ENCODE results near the gene GDF7.

Gene GDF7

DNA sequence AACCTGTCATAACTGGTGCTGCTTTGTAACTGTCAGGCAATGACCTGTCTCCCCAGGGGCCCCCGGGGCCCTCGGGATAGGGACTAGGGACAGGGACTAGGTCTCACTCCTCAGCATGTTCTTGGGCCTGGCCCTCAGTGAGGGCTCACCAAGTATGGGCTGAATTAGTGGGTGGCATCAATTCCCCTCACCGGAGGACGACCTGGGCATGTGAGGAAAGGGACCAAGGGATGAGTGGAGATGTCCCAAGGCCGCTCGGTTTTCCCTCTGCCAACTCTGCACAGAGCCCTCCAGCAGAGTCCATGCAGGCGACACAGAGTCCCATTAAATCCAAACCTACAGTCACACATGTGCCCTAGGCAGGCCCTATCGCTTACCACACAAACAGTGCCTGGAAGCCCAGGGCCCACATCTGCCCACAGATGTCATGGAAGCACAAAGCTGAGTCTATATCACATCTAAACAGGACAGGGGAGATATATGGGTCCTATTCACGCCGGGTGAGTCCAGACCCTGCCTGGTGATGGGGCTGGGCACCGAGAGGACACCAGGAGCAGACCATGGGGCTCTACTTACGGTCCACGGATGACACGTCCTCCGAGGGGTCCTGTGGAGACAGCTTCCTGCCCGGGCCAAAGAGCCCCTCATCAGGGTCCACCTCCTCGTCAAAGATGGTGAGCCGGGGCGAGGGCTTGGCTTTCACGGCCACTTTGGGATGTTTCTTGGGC lies 42.6 kb upstream of the GDF7 start:
- TF ChIP-seq, protein P1, sequence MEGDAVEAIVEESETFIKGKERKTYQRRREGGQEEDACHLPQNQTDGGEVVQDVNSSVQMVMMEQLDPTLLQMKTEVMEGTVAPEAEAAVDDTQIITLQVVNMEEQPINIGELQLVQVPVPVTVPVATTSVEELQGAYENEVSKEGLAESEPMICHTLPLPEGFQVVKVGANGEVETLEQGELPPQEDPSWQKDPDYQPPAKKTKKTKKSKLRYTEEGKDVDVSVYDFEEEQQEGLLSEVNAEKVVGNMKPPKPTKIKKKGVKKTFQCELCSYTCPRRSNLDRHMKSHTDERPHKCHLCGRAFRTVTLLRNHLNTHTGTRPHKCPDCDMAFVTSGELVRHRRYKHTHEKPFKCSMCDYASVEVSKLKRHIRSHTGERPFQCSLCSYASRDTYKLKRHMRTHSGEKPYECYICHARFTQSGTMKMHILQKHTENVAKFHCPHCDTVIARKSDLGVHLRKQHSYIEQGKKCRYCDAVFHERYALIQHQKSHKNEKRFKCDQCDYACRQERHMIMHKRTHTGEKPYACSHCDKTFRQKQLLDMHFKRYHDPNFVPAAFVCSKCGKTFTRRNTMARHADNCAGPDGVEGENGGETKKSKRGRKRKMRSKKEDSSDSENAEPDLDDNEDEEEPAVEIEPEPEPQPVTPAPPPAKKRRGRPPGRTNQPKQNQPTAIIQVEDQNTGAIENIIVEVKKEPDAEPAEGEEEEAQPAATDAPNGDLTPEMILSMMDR (IDR thresholded peaks at IDR 0.05; ENCODE audit: borderline replicate concordance, insufficient read depth, low read depth, low read length): no peak
- H3K4me3 ChIP-seq (ENCODE audit: low read depth, low read length): no peak overlapping the region

DNA sequence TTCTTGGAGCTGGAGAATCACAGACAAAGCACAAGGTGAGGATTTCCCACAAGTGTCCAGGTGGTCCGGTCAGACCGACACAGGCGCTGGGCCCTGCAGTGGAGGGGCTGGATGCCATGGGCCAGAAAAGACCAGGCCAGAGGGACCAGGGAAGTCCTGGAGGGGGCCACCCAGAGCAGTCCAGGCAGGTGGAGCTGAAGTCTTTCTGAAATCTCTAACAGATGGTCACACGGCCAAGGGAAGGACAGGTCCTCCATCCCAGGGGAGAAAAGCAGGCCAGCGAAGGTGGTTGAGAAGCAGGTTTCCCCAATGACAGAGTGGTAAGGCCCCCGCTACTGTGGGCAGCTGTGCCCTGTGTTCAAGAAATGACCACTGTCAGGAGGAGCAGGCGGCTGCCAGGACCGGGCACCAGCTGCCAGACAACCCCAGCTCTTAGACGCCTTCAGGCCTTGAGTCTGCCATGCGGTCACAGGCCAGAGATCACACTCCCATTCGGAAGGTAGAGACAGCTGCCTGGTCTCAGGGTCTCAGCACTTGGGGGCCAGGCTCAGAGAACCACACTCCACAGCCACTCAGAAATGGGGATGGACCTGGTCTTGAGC lies 42.0 kb upstream of the GDF7 start:
- H3K4me3 ChIP-seq (ENCODE audit: low read depth, low read length): no peak overlapping the region
- TF ChIP-seq, protein P1 (IDR thresholded peaks at IDR 0.05; ENCODE audit: borderline replicate concordance, insufficient read depth, low read depth, low read length): no peak

DNA sequence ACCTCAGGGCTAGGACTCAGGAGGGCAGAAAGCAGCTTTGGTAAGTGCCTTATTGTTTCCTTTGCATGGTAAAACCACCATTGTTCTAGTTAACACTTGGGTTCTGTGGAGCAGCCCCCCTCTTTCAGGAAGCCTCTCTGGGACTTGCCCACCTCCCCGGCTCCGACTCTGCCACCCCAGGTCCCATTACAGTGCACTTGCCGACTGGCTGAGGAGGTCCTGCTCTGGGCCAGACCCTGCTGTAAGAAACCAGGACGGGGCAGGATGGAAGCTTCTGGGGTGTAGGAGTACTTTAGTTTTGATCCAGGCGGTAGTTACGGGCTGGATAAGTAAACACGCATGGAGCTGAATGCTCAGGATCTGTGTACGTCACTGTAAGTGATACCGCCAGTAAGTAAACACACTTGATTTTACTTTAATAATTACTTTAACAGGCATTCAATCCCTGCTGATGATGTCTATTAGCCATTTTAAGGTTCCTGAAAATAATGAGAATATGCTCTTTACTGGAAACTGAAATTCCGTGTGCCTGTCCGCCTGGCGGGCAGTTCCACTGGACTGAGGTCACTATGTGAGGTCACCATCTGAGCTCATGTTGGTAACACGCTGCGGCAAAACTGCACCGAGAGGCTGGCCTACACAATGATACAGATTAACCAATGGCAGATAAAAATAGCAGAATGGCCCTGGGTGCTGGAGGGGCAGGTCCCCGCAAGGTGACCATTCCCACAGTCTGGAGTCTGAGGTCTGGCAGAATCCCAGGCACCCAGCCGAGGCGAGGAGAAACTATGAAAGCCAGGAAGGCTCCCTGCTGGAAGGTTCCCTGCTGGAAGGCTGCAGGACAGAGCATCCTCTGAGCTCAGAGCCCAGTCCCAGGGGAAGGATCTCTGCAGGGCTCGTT lies 41.2 kb upstream of the GDF7 start:
- no peak overlapping the region for H3K4me3 ChIP-seq (ENCODE audit: low read depth, low read length)
- TF ChIP-seq, protein P1 (IDR thresholded peaks at IDR 0.05; ENCODE audit: borderline replicate concordance, insufficient read depth, low read depth, low read length): no peak

DNA sequence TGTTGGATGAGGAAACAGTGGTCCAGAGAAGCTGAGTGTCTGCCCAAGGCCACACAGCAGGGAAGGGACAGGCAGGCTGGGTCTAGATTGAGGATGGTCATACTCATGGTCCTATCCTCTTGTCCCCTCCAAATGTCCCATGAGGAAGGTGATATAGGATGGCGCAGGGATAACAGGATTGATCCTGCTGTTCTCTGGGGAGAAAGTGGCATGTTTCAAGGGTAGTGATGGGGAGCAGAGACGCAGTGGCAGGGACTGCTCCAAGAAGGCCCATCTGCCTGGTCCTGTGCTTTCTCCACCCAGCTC lies 40.6 kb upstream of the GDF7 start:
- TF ChIP-seq, protein P1 (IDR thresholded peaks at IDR 0.05; ENCODE audit: borderline replicate concordance, insufficient read depth, low read depth, low read length): no peak
- H3K4me3 ChIP-seq (ENCODE audit: low read depth, low read length): no peak overlapping the region

DNA sequence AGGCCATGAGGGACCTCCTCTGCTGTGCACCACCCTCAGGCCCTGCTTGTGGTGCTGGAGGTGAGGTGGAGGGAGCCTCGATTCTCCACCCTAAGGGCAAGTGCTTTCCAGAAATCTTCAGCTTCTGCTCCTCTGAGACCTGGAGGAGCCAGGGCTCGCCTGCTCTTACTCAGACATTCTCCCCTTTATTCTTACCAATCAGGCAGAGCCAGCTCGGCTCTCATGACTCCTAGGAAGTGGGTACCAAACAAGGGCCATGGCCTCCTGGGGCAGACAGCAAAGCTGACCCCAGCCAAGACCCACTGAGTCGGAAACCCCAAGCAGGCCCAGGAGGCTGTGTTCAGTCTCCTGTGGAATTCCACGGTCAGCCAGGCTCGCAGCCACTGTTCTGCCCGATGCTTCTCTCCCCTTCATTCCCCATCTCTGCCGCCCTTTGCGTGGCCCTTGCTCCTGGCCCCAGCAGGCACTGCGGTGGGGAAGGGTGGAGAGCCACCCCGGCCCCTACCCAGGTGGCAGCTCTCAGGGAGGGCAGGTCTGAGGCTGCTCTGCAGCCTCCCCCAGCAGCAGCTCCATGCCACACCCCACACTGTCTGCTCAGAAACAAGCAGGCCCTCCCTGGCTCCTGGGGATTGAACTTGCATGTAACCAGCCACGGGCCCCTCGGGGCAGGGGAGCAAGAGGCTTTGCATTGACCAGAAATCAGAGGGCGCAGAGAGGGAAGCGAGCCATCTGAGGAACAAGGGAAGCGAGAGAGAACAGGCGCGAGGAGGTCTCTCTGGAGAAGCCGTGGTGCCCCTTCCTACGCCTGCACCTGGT lies 40.0 kb upstream of the GDF7 start:
- no peak overlapping the region for H3K4me3 ChIP-seq (ENCODE audit: low read depth, low read length)
- TF ChIP-seq, protein P1 (IDR thresholded peaks at IDR 0.05; ENCODE audit: borderline replicate concordance, insufficient read depth, low read depth, low read length): no peak

DNA sequence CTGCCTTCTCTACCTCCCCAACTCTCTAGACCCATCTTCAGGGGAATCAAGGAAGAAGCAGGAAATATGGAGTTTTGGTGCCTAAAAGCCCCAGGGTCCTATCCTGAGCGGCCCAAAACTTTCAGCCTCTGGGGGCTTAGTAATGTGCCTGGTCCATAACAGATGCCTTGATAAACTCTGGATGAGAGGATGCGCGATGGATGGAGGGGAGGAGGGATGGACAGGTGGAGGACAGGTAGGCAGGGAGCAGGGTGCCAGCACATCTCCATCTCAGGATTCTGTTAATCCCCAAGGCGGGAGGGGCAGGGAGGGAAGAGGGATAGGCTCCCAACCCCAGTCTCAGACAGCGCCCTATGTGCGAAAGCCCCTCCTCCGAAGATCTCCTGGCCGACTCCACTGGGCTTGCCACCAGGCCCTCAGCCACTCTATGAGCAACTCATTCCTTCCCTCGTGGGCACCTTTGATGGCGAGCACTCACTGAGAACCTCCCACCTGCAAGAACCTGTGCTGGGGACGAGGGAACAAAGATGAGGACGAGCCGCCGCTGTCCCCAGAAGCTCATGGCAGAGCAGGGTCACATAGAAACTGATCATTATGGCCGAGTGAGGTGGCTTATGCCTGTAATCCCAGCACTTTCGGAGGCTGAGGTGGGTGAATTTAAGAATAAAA lies 39.1 kb upstream of the GDF7 start:
- no peak overlapping the region for H3K4me3 ChIP-seq (ENCODE audit: low read depth, low read length)
- TF ChIP-seq, protein P1 (IDR thresholded peaks at IDR 0.05; ENCODE audit: borderline replicate concordance, insufficient read depth, low read depth, low read length): no peak
